Endothelial cell (in vitro differentiated cells): ENCODE measurements around the gene ABCB4. TPM values are rescaled to one million over a fixed set of nuclear protein-coding genes. Genes with fewer than 3 reads are reported as not detected.

Source experiments
- DNase-seq: peaks from one replicate; pipeline ENCODE4 v3.0.0; 2021; ENCODE audit warnings: low spot score
- H3K27ac Mint-ChIP-seq: one replicate; pipeline ENCODE4 v1.8.0; 2021; ENCODE audit warnings: mixed read lengths, inconsistent platforms; ENCODE audit not compliant: unreplicated experiment
- H3K27me3 Mint-ChIP-seq: one replicate; pipeline ENCODE4 v1.8.0; 2021; ENCODE audit warnings: mild to moderate bottlenecking, moderate library complexity, mixed read lengths, inconsistent platforms; ENCODE audit not compliant: unreplicated experiment
- H3K36me3 Mint-ChIP-seq: one replicate; pipeline ENCODE4 v1.8.0; 2021; ENCODE audit warnings: mild to moderate bottlenecking, low read depth, mixed read lengths, inconsistent platforms; ENCODE audit not compliant: unreplicated experiment
- H3K4me1 Mint-ChIP-seq: one replicate; pipeline ENCODE4 v1.8.0; 2021; ENCODE audit warnings: mild to moderate bottlenecking, mixed read lengths, inconsistent platforms; ENCODE audit not compliant: unreplicated experiment
- H3K4me3 Mint-ChIP-seq: one replicate; pipeline ENCODE4 v1.8.0; 2021; ENCODE audit warnings: mild to moderate bottlenecking, mixed read lengths, inconsistent platforms; ENCODE audit not compliant: unreplicated experiment
- H3K9me3 Mint-ChIP-seq: one replicate; pipeline ENCODE4 v1.8.0; 2021; ENCODE audit warnings: mixed read lengths, inconsistent platforms; ENCODE audit not compliant: unreplicated experiment
- CTCF ChIP-seq: fragments of 200-600 bp; sonication (generic); IDR thresholded peaks from one replicate; pipeline ENCODE4 v1.5.0; 2021; ENCODE audit warnings: antibody characterized with exemption; ENCODE audit not compliant: unreplicated experiment
- total RNA-seq: library from RNA; stranded (reverse); fragmentation: NEBNext Ultra II Directional; extraction: Animal tissue kit (Norgen Biotek cat#: 25700); gene quantifications from one replicate; pipeline ENCODE4 v1.2.1, GENCODE V29; 2021; ENCODE audit not compliant: unreplicated experiment

ABCB4 gene
- total RNA-seq, 1 donor from 2014 or later: 3.0 TPM

GRCh38 chr7:87354749-87355148 lies 120.7 kb downstream of the ABCB4 start:
- Mint-ChIP-seq H3K4me3 (no peak overlapping the region), H3K36me3 (peaks cover 51% of the 10 kb centered on the region), H3K9me3 (no peaks in the 10 kb centered on the region), H3K27ac (no peak overlapping the region), H3K4me1 (no peaks in the 10 kb centered on the region), H3K27me3 (peaks cover 2% of the 10 kb centered on the region)
- TF ChIP-seq CTCF: no peak
- no peak for DNase-seq

Other genes with a start within 250 kb of the ABCB4 start
- gene CROT, start 130.0 kb downstream of the ABCB4 start, total RNA-seq: 11.1 TPM
- gene ABCB1, start 125.2 kb upstream of the ABCB4 start, total RNA-seq: 1.0 TPM
- 0.26 TPM for gene RUNDC3B, start 152.7 kb upstream of the ABCB4 start, total RNA-seq